T-helper 2 cell treated with Interferon-gamma antibody and Interleukin-4, amounts not matched to agents 5 μg/mL and 100 μg/mL, for 36 hours (primary cell): ENCODE results near the gene MACROH2A1.

Experiments
- DNase-seq: peaks from one replicate; pipeline ENCODE4 v3.0.0; 2021; ENCODE audit warnings: low spot score
- H3K27ac Mint-ChIP-seq: one replicate; pipeline ENCODE4 v1.8.0; 2021; ENCODE audit warnings: mild to moderate bottlenecking, mixed read lengths
- H3K27me3 Mint-ChIP-seq: one replicate; pipeline ENCODE4 v1.8.0; 2021; ENCODE audit warnings: low read depth, mixed read lengths
- H3K36me3 Mint-ChIP-seq: one replicate; pipeline ENCODE4 v1.8.0; 2021; ENCODE audit warnings: low read depth, mixed read lengths
- H3K4me1 Mint-ChIP-seq: one replicate; pipeline ENCODE4 v1.8.0; 2021; ENCODE audit warnings: low read depth, mixed read lengths
- H3K4me3 Mint-ChIP-seq: one replicate; pipeline ENCODE4 v1.8.0; 2022; ENCODE audit warnings: mild to moderate bottlenecking, moderate library complexity, mixed read lengths
- H3K9me3 Mint-ChIP-seq: one replicate; pipeline ENCODE4 v1.8.0; 2021; ENCODE audit warnings: mixed read lengths

The MACROH2A1 gene

GRCh38 chr5:135315386-135315785 is 83.6 kb downstream of the MACROH2A1 start:
- Mint-ChIP-seq H3K4me3 (no peak overlapping the region), H3K9me3 (no peaks in the 10 kb centered on the region), H3K4me1 (peaks cover 34% of the 10 kb centered on the region), H3K36me3 (no peaks in the 10 kb centered on the region), H3K27ac (no peak overlapping the region), H3K27me3 (no peaks in the 10 kb centered on the region)
- DNase-seq: no peak

GRCh38 chr5:135313946-135314345 is 85.1 kb downstream of the MACROH2A1 start:
- Mint-ChIP-seq H3K4me3 (peak overlapping the region; percentile 54), H3K4me1 (peaks cover 48% of the 10 kb centered on the region), H3K27me3 (no peaks in the 10 kb centered on the region), H3K27ac (no peak overlapping the region), H3K36me3 (no peaks in the 10 kb centered on the region), H3K9me3 (no peaks in the 10 kb centered on the region)
- no peak for DNase-seq

DNA sequence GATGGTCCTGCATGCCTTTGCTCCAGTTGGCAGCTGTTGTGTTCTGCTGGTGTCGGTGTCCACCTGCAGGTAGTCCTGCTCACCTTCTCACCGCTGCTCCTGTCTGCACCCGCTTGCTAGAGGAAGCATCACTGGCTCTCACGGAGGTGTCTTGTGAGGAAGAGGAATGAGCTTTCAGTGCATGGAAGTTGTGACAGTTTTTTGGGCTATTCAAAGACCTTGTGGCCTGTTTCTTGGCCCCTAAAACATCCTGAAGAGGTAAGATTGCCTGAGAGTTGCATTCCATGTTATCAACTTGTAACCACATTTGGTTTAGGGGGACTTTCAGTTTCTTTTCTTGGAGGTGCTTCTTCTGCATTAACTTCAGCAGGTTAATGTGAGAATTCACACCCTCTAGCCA is 85.6 kb downstream of the MACROH2A1 start:
- DNase-seq: peak; percentile 2
- Mint-ChIP-seq H3K4me1 (peaks cover 53% of the 10 kb centered on the region), H3K9me3 (no peaks in the 10 kb centered on the region), H3K4me3 (peak overlapping the region; percentile 54), H3K27ac (peak overlapping the region; percentile 76), H3K36me3 (no peaks in the 10 kb centered on the region), H3K27me3 (no peaks in the 10 kb centered on the region)

- Mint-ChIP-seq H3K4me3 (peak overlapping the region; percentile 54), H3K9me3 (no peaks in the 10 kb centered on the region), H3K36me3 (no peaks in the 10 kb centered on the region), H3K27me3 (no peaks in the 10 kb centered on the region), H3K4me1 (peaks cover 56% of the 10 kb centered on the region), H3K27ac (no peak overlapping the region)
- peak; percentile 2 for DNase-seq
Observed at GRCh38 chr5:135312255-135312935, 86.6 kb downstream of the MACROH2A1 start.

DNA sequence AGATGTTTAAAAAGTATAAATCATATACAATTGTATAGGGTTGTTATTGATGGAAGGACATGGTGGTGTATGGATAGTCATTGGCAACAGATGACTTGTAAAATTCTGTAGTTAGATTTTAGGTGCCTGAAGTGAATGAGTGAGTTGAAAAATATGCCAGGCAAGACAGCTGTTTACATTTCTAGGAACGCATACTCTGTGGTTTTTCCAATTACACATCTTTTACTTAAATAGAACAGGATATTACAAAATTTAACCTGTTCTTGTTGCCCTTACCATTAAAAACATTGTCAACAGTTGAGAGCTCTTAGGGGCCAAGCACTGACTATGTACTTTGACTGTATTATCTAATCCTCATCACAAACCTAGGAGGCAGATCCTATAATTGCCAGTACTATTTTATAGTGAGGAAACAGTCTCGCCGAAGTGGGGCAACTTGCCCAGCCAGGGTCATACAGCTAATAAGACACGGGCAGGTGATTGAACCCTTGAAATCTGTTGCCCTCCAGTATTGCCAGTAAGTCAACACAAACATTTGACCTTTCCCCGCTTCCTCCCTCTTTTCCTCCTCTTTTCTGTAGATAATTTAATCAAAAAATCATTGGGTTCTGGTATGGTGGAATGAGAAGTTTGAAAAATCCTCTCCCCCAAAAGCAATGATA is 88.6 kb downstream of the MACROH2A1 start:
- Mint-ChIP-seq H3K4me1 (peaks cover 56% of the 10 kb centered on the region), H3K9me3 (no peaks in the 10 kb centered on the region), H3K36me3 (no peaks in the 10 kb centered on the region), H3K4me3 (peak overlapping the region; percentile 40), H3K27me3 (no peaks in the 10 kb centered on the region), H3K27ac (peak overlapping the region; percentile 77)
- peak; percentile 0 for DNase-seq

DNA sequence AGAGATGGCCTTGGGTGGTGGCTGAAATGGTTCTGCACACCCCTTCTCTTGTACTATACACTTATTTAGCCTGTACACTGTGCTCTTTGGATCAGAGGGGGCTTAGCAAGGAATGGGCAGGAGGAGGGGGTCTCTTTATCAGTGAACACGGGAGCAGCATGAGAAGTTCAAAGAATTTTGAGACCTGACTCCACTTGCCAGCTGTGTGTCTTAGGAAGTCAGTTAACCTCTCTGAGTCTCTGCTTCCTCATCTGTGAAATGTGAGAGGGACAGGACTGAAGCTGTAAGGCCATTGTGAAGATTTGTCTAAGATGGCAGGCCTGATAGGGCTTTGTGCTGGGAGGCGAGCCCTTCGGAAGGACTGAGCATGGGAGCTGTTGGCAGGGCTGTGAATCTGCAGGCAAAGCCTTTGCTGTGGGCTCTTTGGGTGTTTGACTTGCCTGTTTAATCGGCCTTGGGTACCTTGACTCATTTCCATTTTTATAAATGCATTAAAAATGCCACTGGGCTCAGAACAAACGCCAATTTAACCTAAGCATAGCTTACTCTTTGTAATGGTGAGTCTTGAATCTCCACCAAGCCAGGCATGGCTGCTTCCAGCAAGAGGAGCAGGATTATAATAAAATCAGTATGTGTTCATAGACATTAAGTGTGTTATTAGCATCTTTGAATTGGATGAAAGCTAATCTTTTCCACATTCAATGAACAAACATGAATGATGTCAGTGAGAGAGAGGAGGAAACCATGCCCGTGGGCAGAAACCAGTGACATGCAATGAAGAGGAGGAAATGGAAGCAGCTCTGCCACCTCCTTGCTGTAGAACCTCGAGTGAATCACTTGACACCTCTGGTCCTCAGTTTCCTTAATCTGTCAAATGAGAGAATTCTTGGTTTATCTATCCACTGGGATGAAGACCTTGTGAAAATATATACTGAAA is 89.4 kb downstream of the MACROH2A1 start:
- H3K4me1 Mint-ChIP-seq: peaks cover 54% of the 10 kb centered on the region
- peak overlapping the region; percentile 22 for H3K4me3 Mint-ChIP-seq
- H3K27ac Mint-ChIP-seq: peak overlapping the region; percentile 77

DNA sequence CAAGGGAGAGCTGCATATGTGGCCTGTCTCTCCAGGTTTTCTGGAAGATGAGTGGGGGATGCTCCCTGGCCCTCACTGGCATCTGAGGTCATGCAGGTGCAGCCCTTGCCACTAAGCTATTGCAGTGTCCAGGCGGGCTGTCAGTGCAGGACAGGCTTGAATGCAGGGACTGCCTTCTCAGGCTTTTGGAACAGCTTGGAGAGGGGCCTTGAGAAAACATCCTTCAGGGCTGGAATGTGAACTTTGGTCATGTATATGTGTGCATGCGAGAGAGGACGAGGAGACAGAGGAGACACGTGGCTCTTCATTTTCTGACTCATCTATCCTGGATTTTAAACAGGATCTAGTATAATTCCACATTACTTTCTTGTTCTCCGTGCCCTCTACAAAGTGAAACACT is 90.3 kb downstream of the MACROH2A1 start:
- Mint-ChIP-seq H3K4me3 (no peak overlapping the region), H3K27ac (peak overlapping the region; percentile 41)
- no peak for DNase-seq

More for the DNA sequence above, 89.4 kb downstream of the MACROH2A1 start:
- DNase-seq: peak; percentile 43
- Mint-ChIP-seq H3K27me3 (no peaks in the 10 kb centered on the region), H3K9me3 (no peaks in the 10 kb centered on the region), H3K36me3 (no peaks in the 10 kb centered on the region)

GRCh38 chr5:135308245-135308644 is 90.8 kb downstream of the MACROH2A1 start:
- Mint-ChIP-seq H3K27ac (no peak overlapping the region), H3K9me3 (no peaks in the 10 kb centered on the region), H3K4me1 (peaks cover 45% of the 10 kb centered on the region), H3K36me3 (no peaks in the 10 kb centered on the region), H3K27me3 (peaks cover 8% of the 10 kb centered on the region), H3K4me3 (no peak overlapping the region)
- DNase-seq: peak; percentile 22

More for the DNA sequence above, 90.3 kb downstream of the MACROH2A1 start:
- H3K36me3 Mint-ChIP-seq: no peaks in the 10 kb centered on the region
- H3K4me1 Mint-ChIP-seq: peaks cover 50% of the 10 kb centered on the region
- peaks cover 4% of the 10 kb centered on the region for H3K27me3 Mint-ChIP-seq
- no peaks in the 10 kb centered on the region for H3K9me3 Mint-ChIP-seq

DNA sequence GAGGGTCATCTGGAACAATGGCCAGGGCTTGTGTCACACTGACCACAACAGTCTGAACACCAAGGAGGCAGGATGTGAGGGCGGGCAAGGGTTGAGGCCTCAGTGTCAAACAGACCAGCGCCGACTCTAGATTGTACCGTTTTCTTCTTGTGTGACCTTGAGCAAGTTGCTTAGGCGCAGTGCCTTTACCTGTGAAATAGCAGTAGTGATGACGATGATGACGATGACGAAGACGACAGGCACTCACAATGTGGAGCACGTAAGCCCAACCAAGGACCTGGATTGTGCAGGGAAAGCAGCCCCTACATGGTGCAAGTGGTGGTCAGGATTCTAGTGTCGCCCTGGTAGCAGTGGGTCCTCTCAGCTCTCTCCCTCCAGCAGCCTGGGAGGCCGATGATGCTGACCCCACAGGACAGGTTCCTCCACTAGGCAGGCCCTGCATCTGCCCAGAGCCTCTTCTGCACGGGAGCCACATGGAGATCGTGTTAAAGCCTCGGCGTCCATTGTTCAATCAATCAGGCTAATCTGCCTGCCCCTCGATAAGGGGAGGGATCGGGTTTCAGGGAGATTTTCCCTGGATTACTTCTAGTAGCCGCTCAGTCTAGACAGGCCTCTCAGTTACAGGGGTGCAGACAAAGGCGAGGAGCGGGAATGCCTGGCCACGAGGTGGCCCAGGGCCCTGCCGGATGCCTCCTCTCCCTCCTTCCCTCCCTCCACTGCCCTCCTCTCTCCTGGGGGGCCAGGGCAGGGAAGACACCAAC is 91.7 kb downstream of the MACROH2A1 start:
- H3K4me1 Mint-ChIP-seq: peaks cover 38% of the 10 kb centered on the region
- H3K27ac Mint-ChIP-seq: no peak overlapping the region
- no peak for DNase-seq
- H3K36me3 Mint-ChIP-seq: no peaks in the 10 kb centered on the region
- peaks cover 13% of the 10 kb centered on the region for H3K27me3 Mint-ChIP-seq
- no peaks in the 10 kb centered on the region for H3K9me3 Mint-ChIP-seq
- H3K4me3 Mint-ChIP-seq: no peak overlapping the region

- Mint-ChIP-seq H3K27me3 (peaks cover 17% of the 10 kb centered on the region), H3K4me1 (peaks cover 36% of the 10 kb centered on the region), H3K4me3 (no peak overlapping the region), H3K36me3 (no peaks in the 10 kb centered on the region), H3K9me3 (no peaks in the 10 kb centered on the region), H3K27ac (no peak overlapping the region)
- no peak for DNase-seq
Observed at GRCh38 chr5:135306557-135306956, 92.5 kb downstream of the MACROH2A1 start.

GRCh38 chr5:135304352-135305221 is 94.4 kb downstream of the MACROH2A1 start:
- H3K27ac Mint-ChIP-seq: no peak overlapping the region
- H3K36me3 Mint-ChIP-seq: no peaks in the 10 kb centered on the region
- H3K9me3 Mint-ChIP-seq: no peaks in the 10 kb centered on the region
- H3K27me3 Mint-ChIP-seq: peaks cover 31% of the 10 kb centered on the region
- peaks cover 18% of the 10 kb centered on the region for H3K4me1 Mint-ChIP-seq
- DNase-seq: no peak
- no peak overlapping the region for H3K4me3 Mint-ChIP-seq

DNA sequence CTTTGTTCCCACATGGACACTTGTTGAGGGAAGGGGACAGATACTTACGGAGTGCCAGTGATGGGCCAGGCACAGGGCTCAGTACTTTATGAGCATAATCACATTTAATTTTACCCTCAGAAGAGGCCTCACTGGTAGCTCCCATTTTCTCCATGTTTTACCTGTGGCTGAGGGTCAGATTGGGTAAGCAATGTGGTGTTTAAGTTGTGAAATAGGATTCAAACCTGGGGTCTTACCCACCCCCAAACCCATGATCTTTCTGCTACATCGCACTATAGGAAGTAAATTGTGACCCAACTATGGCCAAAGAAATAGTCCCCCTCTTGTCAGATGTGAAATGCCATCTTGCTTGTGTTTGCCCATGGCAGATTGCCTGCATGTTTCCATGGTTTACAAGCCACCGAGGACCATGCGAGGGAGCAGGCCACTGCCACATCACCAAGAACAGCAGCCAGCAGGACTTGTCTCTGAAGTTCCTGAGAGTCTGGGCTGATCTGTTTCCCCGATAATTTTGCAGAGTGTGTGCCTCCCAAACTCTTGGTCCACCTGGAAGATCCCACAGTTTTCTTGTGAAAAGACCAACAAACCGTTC is 95.4 kb downstream of the MACROH2A1 start:
- no peak for DNase-seq
- no peak overlapping the region for H3K4me3 Mint-ChIP-seq
- H3K36me3 Mint-ChIP-seq: no peaks in the 10 kb centered on the region
- H3K9me3 Mint-ChIP-seq: no peaks in the 10 kb centered on the region
- H3K4me1 Mint-ChIP-seq: peaks cover 9% of the 10 kb centered on the region
- peaks cover 38% of the 10 kb centered on the region for H3K27me3 Mint-ChIP-seq
- H3K27ac Mint-ChIP-seq: no peak overlapping the region
